ENCODE results near the gene NTRK2.

Gene NTRK2

DNA sequence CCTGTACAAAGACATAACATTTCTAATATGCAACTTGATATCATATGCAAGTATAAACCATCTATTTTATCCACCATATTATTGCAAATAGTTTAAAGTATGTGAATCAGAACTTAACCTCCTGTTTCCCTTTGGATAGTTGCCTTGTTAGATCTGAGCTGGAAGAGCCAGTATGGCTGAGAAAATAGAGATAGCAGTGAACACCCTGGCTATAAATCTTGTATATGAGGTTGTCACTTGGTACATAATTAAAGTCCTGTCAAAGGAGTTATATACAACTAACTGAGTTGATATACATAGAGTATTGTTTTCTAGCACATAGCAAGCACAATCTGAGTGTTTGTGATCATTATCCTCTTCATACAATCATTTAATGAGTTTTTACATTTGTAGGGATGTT is 272.3 kb downstream of the NTRK2 start:
- DNase-seq (ENCODE audit: low spot score) = no peak

DNA sequence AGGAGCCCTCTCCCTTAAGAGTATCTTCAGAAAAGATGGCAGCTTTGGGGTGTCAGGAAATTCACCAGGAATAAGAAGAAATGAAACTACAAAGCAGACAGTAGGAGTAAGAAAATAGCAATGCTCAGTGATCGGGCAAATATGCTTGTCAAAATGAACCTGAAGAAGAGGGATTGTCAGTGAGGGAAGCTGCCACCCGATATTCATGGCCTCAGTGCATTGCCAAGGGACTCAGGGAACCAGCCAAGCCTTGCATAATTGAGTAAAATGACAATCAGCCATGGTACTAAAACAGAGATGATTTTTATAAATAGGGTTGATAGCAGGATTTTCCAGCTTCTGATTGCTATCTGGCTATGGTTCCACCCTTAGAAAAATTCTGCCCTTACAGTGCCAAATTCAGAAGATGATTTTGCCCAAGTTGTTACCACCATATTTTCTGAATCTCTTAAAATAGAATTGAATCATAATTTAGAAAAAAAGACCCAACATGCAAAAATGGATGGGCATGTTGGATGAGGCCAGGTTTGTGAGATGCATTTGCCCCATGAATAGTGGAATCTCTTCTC is 274.0 kb downstream of the NTRK2 start:
- DNase-seq (ENCODE audit: low spot score) = no peak

DNA sequence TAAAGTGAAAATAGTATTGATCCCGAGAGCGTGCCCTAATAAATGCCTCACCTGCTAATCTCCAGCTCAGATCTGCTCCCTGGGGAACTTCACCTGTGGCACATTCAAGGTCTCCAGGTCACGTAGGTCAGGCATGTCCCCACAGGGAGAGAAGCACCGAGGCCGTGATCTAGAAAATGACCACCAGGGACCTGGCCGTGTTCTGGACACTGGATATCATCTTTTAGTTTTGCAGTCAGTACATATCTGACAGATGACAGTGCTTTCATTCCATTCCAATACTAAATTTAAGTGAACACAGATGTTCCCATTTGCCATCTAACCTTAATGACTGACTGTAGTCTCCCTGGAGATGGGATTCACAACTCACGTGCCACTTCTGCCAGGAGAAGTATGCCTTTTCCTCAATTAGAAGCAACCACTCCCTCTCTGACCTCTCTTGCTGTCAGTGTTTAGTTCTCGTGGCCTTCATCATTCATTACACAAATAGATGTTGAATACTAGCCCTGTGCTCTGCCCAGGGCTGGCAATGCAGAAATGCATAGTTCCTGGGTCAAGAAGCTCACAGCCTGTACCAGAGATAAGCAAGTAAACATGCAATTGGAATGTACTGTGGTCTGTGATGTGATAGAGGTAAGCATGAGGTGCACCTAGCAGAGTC is 276.5 kb downstream of the NTRK2 start:
- DNase-seq (ENCODE audit: low spot score) = no peak

DNA sequence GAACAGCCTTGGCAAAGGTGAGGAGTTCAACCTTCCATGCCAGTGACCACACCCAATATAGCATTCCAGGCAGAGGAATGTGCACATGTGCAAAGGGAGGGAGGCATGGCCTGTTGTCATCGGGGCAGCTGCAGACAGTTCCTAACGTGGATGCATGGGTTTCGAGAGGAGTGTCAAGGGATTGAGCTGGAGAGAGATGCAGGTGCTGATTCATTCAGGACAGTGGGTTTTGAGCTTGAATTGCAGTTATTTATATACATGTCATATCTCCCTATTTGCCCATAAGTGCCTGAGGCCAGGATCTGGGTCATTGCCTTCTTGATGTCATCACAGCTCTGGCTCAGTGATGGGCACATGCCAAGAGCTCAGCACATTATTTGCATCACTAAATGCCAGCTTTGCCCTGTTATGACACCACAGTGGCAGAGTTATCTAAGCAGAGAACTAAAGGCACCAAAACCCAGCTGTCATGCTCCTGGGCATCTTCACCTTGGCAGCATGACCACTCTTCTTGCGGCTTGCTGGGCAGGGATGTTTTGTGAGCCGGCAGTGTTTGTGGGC is 278.0 kb downstream of the NTRK2 start:
- no peak for DNase-seq (ENCODE audit: low spot score)

DNA sequence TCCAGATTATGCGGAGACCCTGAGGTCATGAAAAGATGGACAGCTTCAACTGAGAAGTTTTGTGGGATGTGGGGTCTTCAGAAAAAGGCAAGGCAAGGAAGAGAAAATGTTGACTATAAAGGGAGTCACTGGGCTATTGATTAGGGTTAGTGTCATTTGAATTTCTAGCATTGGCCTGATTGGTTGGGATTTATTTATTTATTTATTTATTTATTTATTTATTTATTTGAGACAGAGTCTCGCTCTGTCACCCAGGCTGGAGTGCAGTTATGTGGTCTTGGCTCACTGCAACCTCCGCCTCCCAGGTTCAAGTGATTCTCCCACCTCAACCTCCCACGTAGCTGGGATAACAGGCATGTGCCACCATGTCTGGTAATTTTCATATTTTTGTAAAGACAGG is 279.7 kb downstream of the NTRK2 start:
- no peak for DNase-seq (ENCODE audit: low spot score)

DNA sequence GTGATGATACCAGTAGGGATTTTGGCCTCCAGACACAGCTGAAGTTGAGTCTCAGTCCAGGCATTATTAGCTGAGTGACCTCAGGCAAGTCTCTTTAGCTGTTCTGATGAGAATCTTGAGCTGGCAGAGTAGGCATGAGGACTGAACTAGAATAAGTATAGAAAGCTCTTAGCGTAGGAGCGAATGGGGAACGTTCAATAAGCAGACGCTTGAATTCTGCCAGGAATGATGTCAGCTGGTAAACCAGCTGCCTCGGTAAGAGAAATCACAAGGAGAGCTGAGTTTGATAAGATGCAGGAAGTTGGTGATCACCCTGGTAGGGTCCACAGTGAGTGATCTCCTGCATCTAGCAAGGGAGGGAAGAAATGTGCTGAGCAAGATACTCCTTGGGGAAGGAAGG is 280.4 kb downstream of the NTRK2 start:
- DNase-seq (ENCODE audit: low spot score) = no peak

DNA sequence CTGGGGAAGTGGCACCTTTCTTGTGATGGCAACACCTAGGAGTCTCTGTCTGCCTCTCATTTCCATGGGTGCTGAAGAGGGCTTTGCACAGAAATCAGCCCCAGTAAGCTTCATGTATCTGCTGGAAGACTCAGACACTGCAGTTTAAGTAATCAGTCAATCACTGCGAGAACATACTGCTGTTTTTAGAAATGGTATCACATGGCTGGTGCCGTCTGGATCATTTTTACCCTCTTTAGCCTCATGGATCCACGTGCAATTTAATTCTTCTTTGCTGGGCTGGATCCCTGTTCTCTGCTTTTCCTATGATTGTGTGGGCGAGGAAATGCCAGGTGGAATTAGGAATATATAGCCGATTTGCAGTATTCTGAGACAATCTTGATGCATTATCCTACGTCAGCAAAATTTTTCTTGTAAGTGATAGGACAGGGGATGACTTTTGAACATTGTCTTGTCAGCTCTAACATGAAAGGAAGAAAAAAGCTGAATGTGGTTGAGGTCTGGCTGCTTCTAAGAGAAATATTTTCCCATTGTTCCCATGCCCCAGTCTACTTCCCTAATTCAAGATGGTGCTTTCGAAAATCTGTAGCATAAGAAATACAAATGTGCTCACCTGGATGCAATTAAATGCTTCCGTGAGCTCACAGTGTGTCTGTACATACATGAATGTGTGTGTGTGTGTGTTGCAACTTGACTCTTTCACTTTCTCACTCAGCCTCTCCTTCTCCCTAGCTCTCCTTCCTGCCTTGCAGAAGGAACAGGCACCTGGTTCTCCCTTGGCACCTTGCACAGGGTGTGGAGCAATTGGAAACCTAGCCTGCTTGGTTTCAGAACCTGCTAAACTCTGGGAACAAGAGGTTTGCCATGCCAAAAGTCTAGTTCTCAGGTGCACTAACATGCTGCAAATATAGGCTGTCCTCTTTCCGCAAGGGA is 281.6 kb downstream of the NTRK2 start:
- no peak for DNase-seq (ENCODE audit: low spot score)

DNA sequence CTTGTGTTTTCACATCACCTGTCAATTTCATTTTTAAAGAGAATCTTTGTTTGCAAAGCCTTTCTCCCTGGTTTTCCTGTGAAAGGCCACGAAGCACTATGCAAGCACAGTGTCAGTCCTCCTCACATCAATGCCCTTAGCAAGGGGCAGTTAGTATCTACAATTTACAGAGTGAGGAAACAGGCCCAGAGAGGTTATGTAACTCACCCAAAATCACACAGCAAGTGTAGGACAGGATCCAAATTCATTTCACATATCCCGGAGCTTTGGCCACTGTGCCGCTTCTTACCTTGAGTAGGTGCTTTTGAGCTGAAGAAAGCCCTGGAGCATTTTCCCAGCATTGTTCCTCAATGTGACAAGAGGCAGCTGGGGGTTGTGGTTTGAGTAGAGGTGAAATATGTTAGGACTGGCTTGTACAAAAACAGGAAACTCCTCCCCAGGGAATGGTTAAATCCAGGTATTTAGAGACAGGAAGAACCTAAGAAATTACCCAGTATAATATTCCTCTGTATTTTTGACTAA is 283.8 kb downstream of the NTRK2 start:
- no peak for DNase-seq (ENCODE audit: low spot score)

DNA sequence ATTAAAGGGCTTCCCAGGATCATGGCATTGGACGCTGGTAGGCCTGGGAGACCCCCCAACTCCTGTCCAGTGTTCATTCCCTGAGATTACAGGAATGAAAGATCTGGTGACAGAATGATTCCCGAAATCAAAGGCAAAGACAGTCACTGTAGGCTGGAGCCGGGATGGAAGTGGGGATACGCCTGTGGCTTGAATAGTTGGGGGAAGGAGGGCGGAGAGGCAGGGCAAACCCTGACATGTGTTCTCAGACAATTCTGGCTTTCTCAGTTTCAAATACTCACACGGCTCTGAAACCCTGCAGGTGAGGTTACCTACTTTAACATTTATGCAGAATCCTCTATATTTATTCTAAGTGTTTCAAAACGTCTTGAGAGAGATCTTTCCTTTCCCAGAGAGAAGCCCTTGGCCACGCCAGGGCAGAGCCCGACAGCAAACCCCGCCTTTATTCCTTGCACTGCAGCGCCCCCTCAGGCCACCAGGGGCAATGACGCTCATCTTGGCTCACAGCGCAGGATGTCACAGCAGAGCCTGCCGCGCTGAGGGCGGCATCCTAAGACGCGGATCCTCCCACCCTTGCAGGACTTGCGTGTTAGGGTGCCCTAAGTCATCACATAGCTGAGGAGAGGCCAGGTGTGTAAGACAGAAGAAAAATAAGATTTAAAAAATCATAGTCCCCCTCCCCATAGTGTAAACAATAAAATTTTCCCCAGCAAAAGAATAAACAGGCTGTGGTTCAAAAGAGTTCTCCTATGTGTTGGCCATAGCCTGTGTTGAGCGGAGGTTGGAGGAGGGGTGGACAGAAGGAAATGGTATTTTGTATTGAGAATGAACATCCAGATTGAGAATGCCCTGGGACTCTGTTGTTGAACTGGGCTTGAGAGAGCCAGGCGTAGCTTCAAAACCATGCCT is 284.5 kb downstream of the NTRK2 start:
- peak; percentile 29 for DNase-seq (ENCODE audit: low spot score)

DNA sequence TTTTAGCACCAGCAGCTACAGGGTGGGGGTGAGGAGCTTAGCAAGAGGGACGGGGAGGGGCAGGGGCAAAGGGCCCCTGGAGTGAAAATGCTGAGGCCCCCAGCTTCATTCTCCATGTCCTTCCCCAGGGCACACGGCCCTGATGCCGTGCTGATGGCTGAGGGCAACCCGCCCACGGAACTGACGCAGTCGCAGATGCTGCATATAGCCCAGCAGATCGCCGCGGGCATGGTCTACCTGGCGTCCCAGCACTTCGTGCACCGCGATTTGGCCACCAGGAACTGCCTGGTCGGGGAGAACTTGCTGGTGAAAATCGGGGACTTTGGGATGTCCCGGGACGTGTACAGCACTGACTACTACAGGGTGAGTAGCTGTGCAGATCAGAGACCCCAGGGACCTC is 285.6 kb downstream of the NTRK2 start:
- no peak for DNase-seq (ENCODE audit: low spot score)

DNA sequence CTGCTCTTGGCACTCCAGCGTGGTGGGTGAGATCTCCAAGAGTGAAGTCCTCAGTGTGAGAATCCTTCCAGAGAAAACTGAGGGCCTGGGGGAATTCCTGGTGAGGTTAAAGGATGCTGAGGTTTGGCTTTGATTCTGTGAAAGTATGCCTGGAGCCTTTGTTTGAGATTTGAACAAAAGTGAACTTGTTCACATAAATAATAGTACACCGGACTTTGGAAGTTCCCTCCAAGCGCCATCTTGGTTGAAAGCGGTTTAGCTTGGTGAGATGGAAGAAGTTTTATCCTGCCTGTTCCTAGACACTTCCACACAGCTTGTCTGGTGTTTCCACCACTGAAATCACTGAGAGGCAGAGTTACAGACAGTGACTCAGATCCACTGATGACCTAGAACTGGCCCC is 286.4 kb downstream of the NTRK2 start:
- DNase-seq (ENCODE audit: low spot score) = no peak

DNA sequence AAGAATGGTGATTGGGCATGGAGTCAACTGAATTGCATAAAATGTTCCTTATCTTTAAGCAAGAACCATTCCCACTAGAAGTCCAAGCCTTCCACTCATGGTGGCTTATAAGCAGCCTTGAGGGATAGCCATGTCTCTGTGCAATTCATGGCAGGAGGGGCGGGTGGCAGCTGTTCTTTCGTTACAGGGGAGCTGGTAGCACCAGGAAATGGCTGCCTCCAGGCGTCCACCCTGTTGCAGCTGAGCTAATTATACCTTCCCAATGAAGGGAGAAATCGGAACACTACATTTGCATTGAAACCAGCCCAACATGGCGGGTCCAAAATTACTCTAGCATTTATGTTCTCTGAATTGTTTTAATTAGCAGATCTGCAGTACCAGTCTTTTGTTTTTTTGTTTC is 289.8 kb downstream of the NTRK2 start:
- DNase-seq (ENCODE audit: low spot score) = no peak

DNA sequence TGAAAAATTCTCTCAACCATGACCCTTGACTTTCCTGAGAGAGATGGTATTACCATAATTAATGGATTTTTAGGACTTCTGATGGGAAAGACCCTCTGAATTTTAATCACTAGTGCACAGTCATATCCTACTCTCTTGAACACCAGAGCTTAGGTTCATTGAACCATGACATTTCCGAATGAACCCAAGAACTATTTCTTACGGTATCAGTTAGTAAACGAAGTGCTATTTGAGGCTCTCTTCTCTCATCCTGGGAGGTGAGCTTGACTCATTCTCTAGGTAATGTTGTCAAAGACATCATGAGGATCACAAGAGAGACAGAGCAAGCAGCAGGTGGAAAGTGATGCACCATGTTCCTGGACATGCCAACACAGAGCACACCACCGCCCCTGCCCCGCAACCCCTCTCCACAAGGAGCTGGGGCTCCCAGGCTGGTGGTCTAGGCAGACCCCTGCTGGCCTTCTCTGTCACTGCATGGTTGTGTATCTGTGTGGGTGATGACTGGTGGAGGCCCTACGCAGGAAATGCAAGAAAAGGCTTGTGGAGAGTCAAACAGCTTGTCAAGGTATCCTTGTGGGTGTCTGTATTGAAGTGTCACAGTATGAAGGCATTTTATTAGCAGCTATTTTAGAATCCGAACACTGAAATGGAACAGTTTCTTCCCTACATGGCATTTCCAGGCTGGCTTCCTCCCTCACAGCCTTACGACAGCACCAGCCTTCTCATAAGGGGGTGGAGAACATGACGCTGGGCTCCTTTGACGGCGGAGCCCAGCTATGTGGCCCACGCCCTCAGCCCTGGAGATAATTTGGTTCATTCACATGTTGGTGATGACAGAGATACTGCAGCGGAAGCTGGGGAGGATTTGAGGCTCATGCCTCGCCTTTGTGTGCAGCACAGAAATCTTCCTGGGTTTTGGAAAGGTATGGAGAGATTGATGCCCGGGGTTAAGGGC is 297.6 kb downstream of the NTRK2 start:
- no peak for DNase-seq (ENCODE audit: low spot score)

DNA sequence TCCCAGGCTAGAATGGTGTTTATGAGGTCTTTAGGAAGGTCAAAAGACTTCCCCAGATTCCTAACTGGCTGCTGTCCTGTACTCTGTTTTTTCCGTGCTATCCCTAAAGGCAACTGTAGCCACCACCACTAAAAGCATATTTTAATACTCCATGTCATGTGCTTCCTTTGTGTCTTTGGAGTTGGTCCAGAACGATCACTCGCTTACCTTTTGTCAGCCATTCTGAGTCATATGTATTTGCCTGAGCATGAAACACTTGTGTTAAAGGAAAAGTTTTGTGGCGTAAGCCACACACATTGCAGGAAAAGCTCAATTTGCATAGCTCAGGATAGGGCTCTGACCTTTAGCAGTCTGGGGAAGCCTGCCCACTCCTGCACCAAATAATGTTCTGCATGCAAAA is 299.6 kb downstream of the NTRK2 start:
- no peak for DNase-seq (ENCODE audit: low spot score)

DNA sequence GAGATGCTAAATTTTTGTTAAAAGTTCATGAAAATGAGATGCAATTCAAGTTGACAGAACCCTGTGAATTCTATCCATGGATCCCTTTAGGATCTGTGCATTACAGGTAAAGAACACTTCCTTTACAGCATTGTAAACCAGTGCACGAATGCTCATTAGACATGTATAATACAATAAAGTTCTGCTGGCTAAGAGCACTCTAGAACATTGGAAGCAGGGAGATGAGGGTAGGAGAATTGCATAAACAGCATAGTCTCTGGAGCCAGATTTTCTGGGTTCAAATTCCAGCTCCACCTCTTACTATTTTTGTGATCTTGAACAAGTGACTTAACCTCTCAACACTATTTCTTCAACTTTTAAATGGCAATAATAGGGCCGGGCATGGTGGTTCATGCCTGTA is 300.2 kb downstream of the NTRK2 start:
- no peak for DNase-seq (ENCODE audit: low spot score)

DNA sequence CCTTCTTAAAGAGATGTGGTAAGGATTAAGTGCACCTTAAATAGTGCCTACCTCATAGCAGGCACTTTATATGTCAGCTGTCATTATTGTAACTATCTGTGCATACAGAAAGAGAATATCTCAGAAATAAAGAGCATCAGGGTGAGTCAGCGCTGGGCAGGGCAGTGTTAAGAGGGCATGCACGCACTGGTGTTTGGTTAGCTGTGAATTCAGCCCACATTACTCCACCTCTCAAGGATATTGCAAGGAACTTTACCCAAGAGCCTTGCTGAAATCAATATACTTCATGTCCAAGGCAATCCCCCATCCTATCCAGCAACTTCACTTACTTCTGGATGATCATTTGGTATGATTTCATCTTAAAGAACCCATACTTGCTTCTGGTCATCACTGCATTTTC is 300.9 kb downstream of the NTRK2 start:
- DNase-seq (ENCODE audit: low spot score) = no peak

DNA sequence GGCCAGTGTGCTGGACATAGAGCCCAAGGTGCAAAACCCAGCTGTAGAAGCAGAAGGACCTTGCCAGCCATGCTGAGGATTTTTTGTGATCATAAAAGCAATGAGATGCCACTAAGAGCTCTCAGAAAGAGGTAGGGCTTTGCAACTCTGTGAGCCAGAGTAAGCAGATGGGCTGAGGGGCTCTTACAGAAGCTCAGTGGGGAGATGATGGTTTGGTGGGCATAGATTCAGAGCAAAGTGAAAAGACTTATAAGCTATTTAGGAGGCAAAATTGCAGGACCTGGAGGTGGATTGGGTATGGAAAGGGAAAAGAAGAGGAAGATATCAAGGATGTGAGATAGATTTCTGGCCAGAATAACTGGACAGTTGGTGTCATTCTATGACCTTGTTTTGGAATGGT is 302.0 kb downstream of the NTRK2 start:
- DNase-seq (ENCODE audit: low spot score) = no peak

DNA sequence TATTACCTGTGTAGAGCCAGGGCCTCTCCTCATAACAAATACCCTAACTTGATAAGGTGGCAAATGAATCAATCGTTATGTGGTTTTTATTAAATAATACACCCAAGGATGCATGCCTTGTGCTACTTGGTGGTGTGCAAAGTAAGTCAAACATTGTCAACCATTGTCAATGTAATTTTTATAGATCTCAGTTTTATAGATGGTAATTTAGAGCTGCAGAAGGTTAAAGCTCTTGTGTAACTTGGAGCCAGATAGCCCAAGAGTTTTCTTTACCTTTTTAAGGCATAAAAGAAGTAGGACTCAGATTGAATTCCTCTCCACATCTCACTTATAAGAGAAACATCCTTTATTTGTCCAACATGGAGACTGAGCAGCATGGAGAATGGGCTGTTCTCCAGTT is 304.7 kb downstream of the NTRK2 start:
- no peak for DNase-seq (ENCODE audit: low spot score)

DNA sequence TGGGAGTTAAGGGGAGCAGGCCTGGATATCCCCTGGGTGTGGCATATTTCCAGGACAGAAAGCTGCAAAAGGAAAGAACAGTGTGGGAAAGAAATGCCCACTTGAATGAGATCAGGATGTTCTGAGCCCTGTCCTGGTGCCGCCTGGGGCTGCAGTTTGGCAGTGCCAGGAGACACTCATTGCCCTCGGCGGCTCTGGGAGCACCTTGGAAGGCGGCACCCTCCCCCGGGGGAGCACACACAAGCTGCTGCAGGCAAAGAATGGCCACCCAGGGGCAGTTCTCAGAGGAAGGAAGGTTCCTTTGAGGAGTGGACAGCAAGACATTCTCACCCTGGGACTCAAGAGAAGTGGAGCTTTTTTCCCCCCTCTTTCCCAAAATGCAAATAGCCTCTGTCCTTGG is 305.3 kb downstream of the NTRK2 start:
- no peak for DNase-seq (ENCODE audit: low spot score)

DNA sequence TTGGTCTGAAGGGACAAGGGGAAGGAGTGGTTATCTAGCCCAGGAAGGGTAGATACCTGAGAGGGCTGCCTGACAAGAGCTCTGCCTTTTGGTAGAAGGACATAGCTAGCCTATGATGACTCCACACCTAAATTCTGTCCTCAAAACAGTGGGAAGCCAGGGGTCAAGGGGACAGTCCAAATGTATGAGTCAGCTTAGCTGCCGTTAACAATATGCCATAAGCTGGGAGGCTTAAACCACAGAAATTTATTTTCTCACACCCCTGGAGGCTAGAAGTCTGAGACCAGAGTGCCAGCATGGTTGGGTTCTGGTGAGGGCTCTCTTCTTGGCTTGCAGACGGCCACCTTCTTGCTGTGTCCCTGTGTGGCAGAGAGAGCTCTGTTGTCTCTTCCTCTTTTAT is 306.4 kb downstream of the NTRK2 start:
- DNase-seq (ENCODE audit: low spot score) = no peak

Measured in AG08396 (cell line).